KOPT-K1 (cell line): ENCODE measurements around the gene MALSU1.
A peak's percentile ranks its signal among the peaks of the same experiment; 100 is the strongest.

ENCODE experiments used
- H3K27ac ChIP-seq: fragments of 200-600 bp; sonication (generic); 2 replicates; pipeline ENCODE4 v1.5.1; 2016; ENCODE audit warnings: antibody characterized with exemption, mild to moderate bottlenecking, low read depth, low read length; ENCODE audit not compliant: poor library complexity, severe bottlenecking
- H3K36me3 ChIP-seq: fragments of 200-600 bp; sonication (generic); 2 replicates; pipeline ENCODE4 v1.5.1; 2017; ENCODE audit warnings: antibody characterized with exemption, mild to moderate bottlenecking, low read length, moderate library complexity; ENCODE audit not compliant: insufficient read depth
- H3K9me3 ChIP-seq: fragments of 200-600 bp; sonication (generic); 2 replicates; pipeline ENCODE4 v1.5.1; 2017; ENCODE audit warnings: antibody characterized with exemption, low read length, mild to moderate bottlenecking; ENCODE audit not compliant: insufficient read depth, poor library complexity, severe bottlenecking

The MALSU1 gene

DNA sequence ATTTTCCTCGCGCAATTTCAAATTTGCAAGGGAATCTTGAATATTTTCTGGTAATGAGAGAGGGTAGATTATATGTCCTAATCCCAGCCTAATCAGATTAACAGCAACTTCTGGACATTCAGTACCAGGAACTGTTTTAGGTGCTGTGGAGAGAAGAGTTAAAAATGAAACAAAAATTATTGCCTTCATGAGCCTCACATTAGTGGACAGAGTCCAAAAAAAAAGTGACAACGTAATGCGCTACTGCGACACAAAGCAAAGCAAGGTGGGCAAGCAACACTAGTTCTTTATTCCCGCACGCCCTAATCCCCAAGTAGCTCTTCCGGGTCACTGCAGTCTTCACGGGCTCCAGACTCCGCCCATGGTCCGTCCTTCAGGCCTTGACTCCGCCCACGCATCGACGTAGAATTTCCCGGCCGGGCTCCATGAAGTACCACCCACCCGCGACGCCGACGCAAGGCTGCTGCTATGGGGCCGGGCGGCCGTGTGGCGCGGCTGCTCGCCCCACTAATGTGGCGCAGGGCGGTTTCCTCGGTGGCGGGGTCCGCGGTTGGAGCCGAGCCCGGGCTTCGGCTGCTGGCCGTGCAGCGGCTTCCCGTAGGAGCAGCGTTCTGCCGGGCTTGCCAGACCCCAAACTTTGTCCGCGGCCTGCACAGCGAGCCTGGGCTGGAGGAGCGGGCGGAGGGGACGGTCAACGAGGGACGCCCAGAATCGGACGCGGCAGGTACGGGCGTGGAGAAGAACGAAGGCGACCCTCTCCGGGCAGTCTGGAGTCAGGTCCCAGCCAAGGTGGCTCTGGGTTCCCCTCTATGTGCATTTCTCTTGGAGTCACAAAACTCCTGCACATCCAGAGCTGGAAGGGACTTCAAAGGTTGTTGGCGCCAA, at the start of gene MALSU1:
Gene MALSU1, plus strand, starts transcription at position 455 of the 885 bp plus-strand sequence. Its CDS starts 14 bp downstream, at position 469.
- H3K27ac ChIP-seq: peak within 1 kb of the TSS; percentile 68
- H3K36me3 ChIP-seq: peaks cover 24% of the 10 kb centered on the region
- no peaks in the 10 kb centered on the region for H3K9me3 ChIP-seq

- peaks cover 12% of the 10 kb centered on the region for H3K9me3 ChIP-seq
- H3K27ac ChIP-seq: no peak overlapping the region
- no peaks in the 10 kb centered on the region for H3K36me3 ChIP-seq
Observed at GRCh38 chr7:23249486-23249885, 49.7 kb upstream of the MALSU1 start.

DNA sequence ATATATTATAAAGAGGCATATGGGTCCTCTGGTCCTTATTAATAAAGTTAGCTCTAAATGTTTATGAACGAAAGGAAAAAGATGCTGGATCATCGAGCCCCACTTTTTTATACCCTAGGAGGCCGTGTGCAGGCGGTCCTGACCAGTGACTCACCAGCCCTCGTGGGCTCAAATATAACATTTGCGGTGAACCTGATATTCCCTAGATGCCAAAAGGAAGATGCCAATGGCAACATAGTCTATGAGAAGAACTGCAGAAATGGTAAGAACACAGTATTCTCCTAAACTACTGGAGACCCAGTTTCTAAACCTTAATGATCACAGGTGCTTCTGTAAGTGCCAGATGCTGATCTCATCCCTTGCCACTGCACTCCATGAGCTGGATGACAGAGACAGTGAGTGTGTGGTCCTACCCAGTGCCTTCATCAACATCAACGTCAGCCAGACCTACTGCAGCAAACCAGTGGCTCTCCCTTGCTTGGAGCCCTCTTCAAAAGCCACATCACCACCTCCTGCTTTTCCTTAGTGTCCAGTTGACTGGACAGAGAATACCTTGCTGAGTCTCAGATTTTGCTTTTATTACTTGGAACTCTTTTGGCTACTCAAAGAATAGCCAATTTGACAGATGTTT, 45.0 kb upstream of the MALSU1 start:
- Histone ChIP-seq H3K9me3 (peaks cover 12% of the 10 kb centered on the region), H3K36me3 (no peaks in the 10 kb centered on the region), H3K27ac (no peak overlapping the region)

- Histone ChIP-seq H3K27ac (no peak overlapping the region), H3K9me3 (peaks cover 2% of the 10 kb centered on the region), H3K36me3 (no peaks in the 10 kb centered on the region)
Observed at GRCh38 chr7:23256731-23257130, 42.4 kb upstream of the MALSU1 start.

- Histone ChIP-seq H3K9me3 (no peaks in the 10 kb centered on the region), H3K27ac (no peak overlapping the region), H3K36me3 (no peaks in the 10 kb centered on the region)
Observed at GRCh38 chr7:23260371-23260770, 38.8 kb upstream of the MALSU1 start.

DNA sequence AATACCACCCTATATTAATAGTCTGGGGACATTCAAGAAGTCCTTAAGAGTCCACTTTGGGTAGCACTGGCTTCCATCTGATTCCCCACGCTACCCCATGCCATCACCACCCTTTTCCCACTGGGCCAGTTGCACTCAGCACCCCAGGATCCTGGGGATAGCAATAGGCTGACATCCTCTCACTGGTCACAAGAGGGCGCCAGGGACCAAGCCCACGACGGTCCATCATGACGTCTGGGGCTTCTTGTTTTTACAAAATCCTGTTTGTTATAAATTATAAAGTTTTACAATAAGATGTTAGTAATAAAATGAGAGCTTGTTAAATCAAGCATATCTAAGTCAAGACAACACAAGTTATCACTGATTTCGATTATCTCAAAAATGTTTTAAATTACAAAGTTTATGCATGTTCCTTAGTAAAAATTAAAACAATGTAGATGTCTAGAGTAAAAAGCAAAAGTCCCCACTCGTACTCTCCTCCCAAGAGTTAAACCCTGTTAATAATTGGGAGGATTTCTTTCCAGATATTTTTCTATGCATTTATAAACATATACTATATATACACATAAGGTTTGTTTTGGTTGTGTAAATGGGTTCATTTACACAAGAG, 37.2 kb upstream of the MALSU1 start:
- no peaks in the 10 kb centered on the region for H3K9me3 ChIP-seq
- H3K27ac ChIP-seq: no peak overlapping the region
- no peaks in the 10 kb centered on the region for H3K36me3 ChIP-seq

- Histone ChIP-seq H3K27ac (no peak overlapping the region), H3K36me3 (no peaks in the 10 kb centered on the region)
Observed at GRCh38 chr7:23264916-23265458, 34.2 kb upstream of the MALSU1 start.

GRCh38 chr7:23266918-23267317, 32.2 kb upstream of the MALSU1 start:
- no peaks in the 10 kb centered on the region for H3K36me3 ChIP-seq
- no peak overlapping the region for H3K27ac ChIP-seq

More at GRCh38 chr7:23264916-23265458, 34.2 kb upstream of the MALSU1 start:
- no peaks in the 10 kb centered on the region for H3K9me3 ChIP-seq

GRCh38 chr7:23267357-23267756, 31.8 kb upstream of the MALSU1 start:
- H3K27ac ChIP-seq: no peak overlapping the region
- no peaks in the 10 kb centered on the region for H3K36me3 ChIP-seq
- no peaks in the 10 kb centered on the region for H3K9me3 ChIP-seq

More at GRCh38 chr7:23266918-23267317, 32.2 kb upstream of the MALSU1 start:
- H3K9me3 ChIP-seq: no peaks in the 10 kb centered on the region

DNA sequence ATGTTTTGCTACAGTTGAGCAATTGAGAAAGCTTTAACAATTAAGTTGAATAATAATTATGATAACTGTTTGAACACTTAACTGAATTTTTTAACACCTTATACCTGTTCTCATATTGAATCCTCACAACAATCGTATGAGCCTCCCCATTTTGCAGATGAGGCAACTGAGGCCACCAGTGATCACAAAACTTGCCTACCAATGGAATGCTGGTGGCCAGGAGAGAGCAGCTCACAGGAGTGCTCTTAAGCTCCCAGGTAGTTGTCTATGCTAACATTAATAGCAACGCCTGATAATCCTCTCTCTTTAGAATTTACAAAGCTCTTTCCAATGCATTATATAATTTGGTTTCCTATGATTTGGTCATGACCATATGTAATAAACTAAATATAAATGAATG, 31.0 kb upstream of the MALSU1 start:
- H3K27ac ChIP-seq: no peak overlapping the region
- no peaks in the 10 kb centered on the region for H3K36me3 ChIP-seq
- H3K9me3 ChIP-seq: no peaks in the 10 kb centered on the region

DNA sequence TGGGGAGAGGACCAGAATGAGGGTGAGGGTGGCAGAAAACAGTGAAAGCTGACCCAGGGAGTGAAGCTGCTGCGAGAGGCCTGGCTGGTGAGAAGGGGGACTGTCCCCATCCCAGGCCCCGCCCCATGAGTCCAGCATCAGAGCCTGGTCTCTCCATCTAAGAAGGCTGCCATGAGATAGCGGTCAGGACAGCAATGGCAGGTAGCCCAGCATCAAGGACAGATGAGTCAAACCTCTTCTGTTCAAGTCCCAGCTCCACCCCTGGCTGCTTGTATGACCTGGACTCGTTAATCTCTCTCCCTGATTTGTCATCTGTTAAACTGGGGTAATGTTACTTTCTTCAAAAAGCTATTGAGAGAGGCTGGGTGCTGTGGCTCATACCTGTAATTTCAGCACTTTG, 30.4 kb upstream of the MALSU1 start:
- Histone ChIP-seq H3K27ac (no peak overlapping the region), H3K36me3 (no peaks in the 10 kb centered on the region), H3K9me3 (no peaks in the 10 kb centered on the region)

- Histone ChIP-seq H3K36me3 (no peaks in the 10 kb centered on the region), H3K27ac (no peak overlapping the region), H3K9me3 (no peaks in the 10 kb centered on the region)
Observed at GRCh38 chr7:23272275-23272674, 26.9 kb upstream of the MALSU1 start.

DNA sequence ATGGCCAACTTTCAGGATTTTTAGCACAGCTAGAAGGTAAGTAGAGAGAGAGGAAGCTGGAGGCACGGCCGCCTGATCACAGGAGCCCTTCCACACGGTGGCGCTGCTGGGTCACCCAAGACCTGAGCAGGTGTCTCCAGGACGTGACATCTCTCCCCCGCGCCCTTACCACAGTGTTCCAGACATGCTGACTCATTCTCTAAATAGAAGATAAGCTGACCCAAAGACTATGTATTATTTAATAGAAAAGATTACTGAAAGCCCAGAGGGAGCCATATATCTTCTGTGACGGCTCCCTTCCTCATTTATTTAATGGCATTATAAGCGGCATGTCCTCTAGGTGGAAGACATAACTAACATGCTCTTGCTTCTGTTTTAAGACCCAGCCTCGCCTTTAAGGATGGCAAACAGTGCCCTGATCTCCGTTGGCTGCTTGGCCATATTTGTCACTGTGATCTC, 26.0 kb upstream of the MALSU1 start:
- Histone ChIP-seq H3K27ac (no peak overlapping the region), H3K36me3 (no peaks in the 10 kb centered on the region), H3K9me3 (no peaks in the 10 kb centered on the region)

DNA sequence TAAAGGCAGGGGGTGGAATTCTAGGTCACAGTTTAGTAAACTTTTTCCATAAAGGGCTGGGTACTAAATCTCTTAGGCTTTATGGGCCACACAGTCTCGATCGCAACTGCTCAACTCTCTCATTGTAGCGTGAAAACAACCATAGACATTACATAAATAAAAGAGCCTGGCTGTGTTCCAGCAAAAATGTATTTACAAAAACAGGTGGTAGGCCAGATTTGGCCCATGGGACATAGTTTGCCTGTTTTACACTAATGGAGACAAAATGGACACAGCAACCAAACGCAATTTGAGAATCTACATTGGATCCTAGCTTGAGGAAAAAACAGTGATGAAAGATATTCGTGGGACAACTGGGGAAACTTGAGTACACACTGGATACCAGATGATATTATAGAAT, 23.2 kb upstream of the MALSU1 start:
- Histone ChIP-seq H3K27ac (no peak overlapping the region), H3K9me3 (no peaks in the 10 kb centered on the region), H3K36me3 (no peaks in the 10 kb centered on the region)

- Histone ChIP-seq H3K9me3 (no peaks in the 10 kb centered on the region), H3K27ac (no peak overlapping the region), H3K36me3 (no peaks in the 10 kb centered on the region)
Observed at GRCh38 chr7:23276376-23276775, 22.8 kb upstream of the MALSU1 start.
